Gastrocnemius medialis (tissue), 4 donors: Measurements from ENCODE around the gene PDZRN4. TPM values are rescaled to one million over a fixed set of nuclear protein-coding genes. Genes with fewer than 3 reads are reported as not detected.

Experiments used
- ATAC-seq, 2 donors: fragments of 150-250 bp; one replicate each; pipeline ENCODE4 v1.9.1; 2016
- DNase-seq, 2 donors: peaks; one replicate each; pipeline ENCODE4 v3.0.0-alpha.2; 2019
- H3K27ac ChIP-seq, 4 donors: fragments of 200-600 bp; sonication (generic); 1 replicate in 1 of 4; 2 replicates in 3 of 4; pipeline ENCODE4 v1.5.1; 2016 to 2018; ENCODE audit warnings: mild to moderate bottlenecking in 2 of 4, moderate library complexity in 1 of 4
- H3K27me3 ChIP-seq, 3 donors: fragments of 200-600 bp; sonication (generic) in 2 of 3; 1 replicate in 1 of 3; 2 replicates in 2 of 3; pipeline versions ENCODE4 v1.5.1 to v1.6.0; 2016 to 2019; ENCODE audit warnings: mild to moderate bottlenecking in 1 of 3, moderate library complexity in 1 of 3
- H3K36me3 ChIP-seq, 2 donors: fragments of 200-600 bp; sonication (generic) in 1 of 2; one replicate each; pipeline ENCODE4 v1.5.1; 2017 to 2018
- H3K4me1 ChIP-seq, 2 donors: fragments of 200-600 bp; sonication (generic) in 1 of 2; one replicate each; pipeline ENCODE4 v1.5.1; 2016 to 2017; ENCODE audit warnings: mild to moderate bottlenecking in 2 of 2
- H3K4me3 ChIP-seq, 4 donors: fragments of 200-600 bp; sonication (generic) in 3 of 4; 1 replicate in 1 of 4; 2 replicates in 3 of 4; pipeline ENCODE4 v1.5.1; 2016 to 2019; ENCODE audit warnings: mild to moderate bottlenecking in 2 of 4
- H3K9me3 ChIP-seq, 3 donors: fragments of 200-600 bp; sonication (generic) in 2 of 3; 1 replicate in 1 of 3; 2 replicates in 2 of 3; pipeline ENCODE4 v1.5.1; 2016 to 2019
- CTCF ChIP-seq, 5 experiments: fragments of 450-650 bp in 3 of 5; fragments of 200-600 bp in 2 of 5; sonication (generic) in 2 of 5; IDR thresholded peaks in 4 of 5; conservative IDR thresholded peaks in 1 of 5; 1 replicate in 4 of 5; 2 replicates in 1 of 5; pipeline ENCODE4 v1.5.1; 2016 to 2019; ENCODE audit warnings: antibody characterized with exemption in 5 of 5, mild to moderate bottlenecking in 3 of 5, moderate library complexity in 3 of 5
- POLR2A ChIP-seq, 2 donors: fragments of 450-650 bp; IDR thresholded peaks; one replicate each; pipeline ENCODE4 v1.6.1; 2017; ENCODE audit warnings: antibody characterized with exemption in 2 of 2, mild to moderate bottlenecking in 2 of 2, moderate library complexity in 2 of 2
- in situ Hi-C, 4 donors: fragments of 200-750 bp; cut with MboI; loops; one replicate each; pipeline versions ENCODE4 v1.15.0 to v1.8.0; 2017; ENCODE audit warnings: low sequenced_read_pairs in 4 of 4
- intact Hi-C: fragments of 100-400 bp; cut with DNase I; formaldehyde crosslinking; loops from one replicate; pipeline ENCODE4 v1.15.1; 2023; ENCODE audit warnings: low total_unique reads
- total RNA-seq, 4 donors: library from RNA; depleted of rRNA; stranded (reverse); fragments of >200 nt; gene quantifications; one replicate each; pipeline versions ENCODE4 v1.1.0 to v1.2.3, GENCODE V29; 2016

Gene PDZRN4
- total RNA-seq, 4 donors from 2014 or later: 0.17 to 1.7 (median 0.64) TPM

- H3K27me3 ChIP-seq: no peaks in the 10 kb centered on the region
- intact Hi-C loops: no loop called here
- no peak overlapping the region for H3K4me3 ChIP-seq
- no peak overlapping the region for H3K27ac ChIP-seq
- no peaks in the 10 kb centered on the region for H3K36me3 ChIP-seq
- ATAC-seq: no peak
- in situ Hi-C loops: no loop called here
- no peak for DNase-seq
- H3K4me1 ChIP-seq: no peaks in the 10 kb centered on the region
- no peaks in the 10 kb centered on the region for H3K9me3 ChIP-seq
- no peak for TF ChIP-seq POLR2A (IDR thresholded peaks at IDR 0.05)
- TF ChIP-seq CTCF (IDR thresholded peaks at IDR 0.05 in 4 of 5, conservative IDR thresholded peaks at IDR 0.05 in 1 of 5): no peak
Measured at GRCh38 chr12:41466300-41466699, 278.2 kb downstream of the PDZRN4 start.

GRCh38 chr12:41466802-41467201 is 278.7 kb downstream of the PDZRN4 start:
- Histone ChIP-seq H3K4me3 (no peak overlapping the region), H3K4me1 (no peaks in the 10 kb centered on the region), H3K27me3 (no peaks in the 10 kb centered on the region), H3K27ac (no peak overlapping the region), H3K9me3 (no peaks in the 10 kb centered on the region), H3K36me3 (no peaks in the 10 kb centered on the region)
- TF ChIP-seq CTCF (IDR thresholded peaks at IDR 0.05 in 4 of 5, conservative IDR thresholded peaks at IDR 0.05 in 1 of 5): no peak
- TF ChIP-seq POLR2A (IDR thresholded peaks at IDR 0.05): no peak
- intact Hi-C loops: no loop called here
- ATAC-seq: no peak
- DNase-seq: no peak
- in situ Hi-C loops: no loop called here

DNA sequence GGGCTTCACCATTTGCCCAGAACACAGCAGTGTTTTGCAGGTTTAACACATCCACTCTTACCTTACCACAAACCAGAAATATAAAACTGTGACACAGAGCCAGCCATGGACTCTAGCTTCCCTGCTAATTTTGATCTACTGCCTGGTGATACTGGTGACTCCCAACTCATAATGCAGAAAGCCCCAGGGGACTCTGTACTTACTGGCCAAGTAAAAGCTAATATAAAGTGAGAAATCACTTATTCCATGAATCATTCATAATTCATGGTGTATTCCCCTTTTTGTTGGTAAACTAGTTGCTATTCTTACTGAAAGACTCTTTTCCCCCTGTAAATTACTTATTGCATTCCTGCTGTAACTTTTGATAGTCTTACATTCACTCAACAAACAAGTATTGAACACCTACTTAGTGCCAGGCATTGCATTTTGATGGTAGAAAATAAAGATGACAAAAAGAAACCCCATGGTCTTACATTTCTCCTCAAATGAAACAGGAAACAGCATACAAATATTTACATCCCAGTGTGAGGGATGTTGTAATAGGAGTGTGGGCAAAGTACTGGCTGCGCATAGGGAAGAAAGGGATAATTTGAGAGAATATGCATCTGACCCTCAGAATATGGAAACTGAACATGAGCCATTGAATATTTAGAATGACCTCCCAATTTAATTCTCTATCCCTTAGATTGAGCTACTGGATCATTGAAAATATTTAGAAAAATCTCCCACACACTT is 279.6 kb downstream of the PDZRN4 start:
- Histone ChIP-seq H3K4me1 (no peaks in the 10 kb centered on the region), H3K27ac (no peak overlapping the region), H3K4me3 (no peak overlapping the region), H3K27me3 (no peaks in the 10 kb centered on the region), H3K36me3 (no peaks in the 10 kb centered on the region), H3K9me3 (no peaks in the 10 kb centered on the region)
- no peak for TF ChIP-seq POLR2A (IDR thresholded peaks at IDR 0.05)
- no peak for TF ChIP-seq CTCF (IDR thresholded peaks at IDR 0.05 in 4 of 5, conservative IDR thresholded peaks at IDR 0.05 in 1 of 5)
- ATAC-seq (no peak), DNase-seq (no peak)
- intact Hi-C loops (no loop called here), in situ Hi-C loops (no loop called here)

- intact Hi-C loops: no loop called here
- no peak for DNase-seq
- no peaks in the 10 kb centered on the region for H3K27me3 ChIP-seq
- no peak overlapping the region for H3K27ac ChIP-seq
- no peak overlapping the region for H3K4me3 ChIP-seq
- H3K36me3 ChIP-seq: no peaks in the 10 kb centered on the region
- H3K9me3 ChIP-seq: no peaks in the 10 kb centered on the region
- no peak for ATAC-seq
- TF ChIP-seq CTCF (IDR thresholded peaks at IDR 0.05 in 4 of 5, conservative IDR thresholded peaks at IDR 0.05 in 1 of 5) (no peak), POLR2A (IDR thresholded peaks at IDR 0.05) (no peak)
- in situ Hi-C loops: no loop called here
- H3K4me1 ChIP-seq: no peaks in the 10 kb centered on the region
Measured at GRCh38 chr12:41468341-41468740, 280.2 kb downstream of the PDZRN4 start.

GRCh38 chr12:41468756-41469155 is 280.6 kb downstream of the PDZRN4 start:
- in situ Hi-C loops: no loop called here
- Histone ChIP-seq H3K36me3 (no peaks in the 10 kb centered on the region), H3K4me3 (no peak overlapping the region), H3K9me3 (no peaks in the 10 kb centered on the region), H3K27me3 (no peaks in the 10 kb centered on the region), H3K4me1 (no peaks in the 10 kb centered on the region), H3K27ac (no peak overlapping the region)
- DNase-seq (no peak), ATAC-seq (no peak)
- intact Hi-C loops: no loop called here
- no peak for TF ChIP-seq POLR2A (IDR thresholded peaks at IDR 0.05)
- TF ChIP-seq CTCF (IDR thresholded peaks at IDR 0.05 in 4 of 5, conservative IDR thresholded peaks at IDR 0.05 in 1 of 5): no peak
